GM12892 (cell line): ENCODE results near the gene JAKMIP3.

Experiments
- POLR2AphosphoS5 ChIP-seq: IDR thresholded peaks from 2 replicates; pipeline ENCODE4 v1.6.1; 2011; ENCODE audit warnings: low read depth, low read length, control low read depth
- TAF1 ChIP-seq: IDR thresholded peaks from 2 replicates; pipeline ENCODE4 v1.6.1; 2011; ENCODE audit warnings: low read depth, mild to moderate bottlenecking, control low read depth, low read length, borderline replicate concordance

DNA sequence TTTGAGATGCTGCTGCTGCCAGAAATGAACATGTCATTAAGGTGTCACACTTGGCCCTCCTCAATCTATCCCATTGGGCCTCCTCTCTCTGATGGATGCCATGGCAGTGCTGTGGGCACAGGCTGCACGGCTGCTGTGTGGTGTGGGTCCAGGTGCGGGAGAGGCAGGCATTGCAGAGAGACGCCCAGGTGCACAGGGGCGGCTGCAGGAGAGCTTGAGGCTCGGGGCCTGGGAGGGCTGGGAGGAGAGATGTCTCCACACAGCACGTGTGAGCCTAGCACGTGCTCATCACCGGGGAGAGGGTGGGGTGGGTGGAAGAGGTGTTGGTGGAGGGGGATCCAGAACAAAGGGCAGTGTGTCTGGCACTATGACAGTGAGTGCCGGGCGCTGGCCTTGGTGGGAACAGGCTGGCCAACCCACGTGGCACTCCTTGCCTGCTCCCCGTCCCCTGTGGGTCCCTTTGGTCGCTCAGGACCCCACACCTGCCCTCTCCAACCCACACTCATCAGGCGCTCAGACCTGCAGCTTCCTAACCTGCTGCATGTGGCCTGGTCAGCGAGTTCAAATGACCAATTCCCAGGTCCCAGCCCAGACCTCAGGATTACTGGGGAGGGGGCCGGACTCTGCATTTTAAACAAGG lies 44.1 kb upstream of the JAKMIP3 start:
- TF ChIP-seq POLR2AphosphoS5 (no peak), TAF1 (no peak)
